ENCODE data around the gene AFDN. TPM values are rescaled to one million over a fixed set of nuclear protein-coding genes. Genes with fewer than 3 reads are reported as not detected.
A peak's percentile ranks its signal among the peaks of the same experiment; 100 is the strongest.

The AFDN gene
- total RNA-seq, 1 donor from 2014 or later, result 102 TPM

DNA sequence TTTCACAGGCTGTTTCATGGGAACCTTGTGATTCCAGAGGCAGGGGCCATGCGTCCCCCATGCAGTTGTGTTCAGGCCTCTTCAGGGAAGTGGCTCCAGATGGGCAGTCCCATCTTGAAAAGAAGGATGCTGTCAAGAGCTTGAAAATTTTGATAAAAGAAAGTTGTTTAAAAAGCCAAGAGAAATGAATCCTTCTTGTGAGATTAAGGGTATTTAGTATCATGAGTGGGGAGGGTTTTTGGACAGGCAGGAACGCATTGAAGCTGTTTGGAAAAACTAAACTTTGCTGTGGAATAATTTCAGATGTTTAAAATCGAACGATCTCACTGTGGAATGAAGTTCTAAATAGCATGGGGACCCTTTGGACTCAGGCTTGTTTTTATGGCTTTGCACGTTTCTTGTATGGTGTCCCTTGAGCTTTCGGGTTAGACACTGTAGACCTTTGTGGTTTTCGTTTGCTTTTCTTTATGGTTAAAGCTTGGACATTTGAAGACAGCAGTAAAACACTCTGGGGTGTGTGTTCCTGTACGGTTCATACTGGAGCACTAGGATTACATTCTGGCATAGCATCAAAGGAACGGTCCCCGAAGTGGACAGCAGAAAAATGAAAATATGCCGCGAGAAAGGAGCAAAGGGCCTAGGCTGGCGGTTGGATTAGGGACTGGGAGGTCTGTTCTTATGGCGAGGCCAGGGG is 188.9 kb downstream of the AFDN start:
- H3K4me3 ChIP-seq (ENCODE audit: insufficient read depth, low read depth, low read length), result no peak overlapping the region
- Mint-ChIP-seq H3K9me3 (ENCODE audit: unreplicated experiment) (peaks cover 38% of the 10 kb centered on the region), H3K4me1 (ENCODE audit: low read depth, unreplicated experiment) (no peaks in the 10 kb centered on the region), H3K27me3 (ENCODE audit: low read depth, unreplicated experiment) (peaks cover 9% of the 10 kb centered on the region), H3K27ac (ENCODE audit: unreplicated experiment) (peak overlapping the region; percentile 27), H3K36me3 (ENCODE audit: low read depth, unreplicated experiment) (peaks cover 6% of the 10 kb centered on the region), H3K4me3 (ENCODE audit: unreplicated experiment) (no peak overlapping the region)
- DNase-seq (ENCODE audit: low read depth) (no peak), FAIRE-seq (no peak)
- no peaks in the 10 kb centered on the region for H3K36me3 ChIP-seq (ENCODE audit: insufficient read depth, low read length)
- peaks cover 13% of the 10 kb centered on the region for H3K9me3 ChIP-seq (ENCODE audit: insufficient read depth, low read depth, low read length)
- H3K27me3 ChIP-seq (ENCODE audit: insufficient read depth, low read length), result peaks cover 17% of the 10 kb centered on the region
- H3K27ac ChIP-seq (ENCODE audit: low read depth, low read length), result no peak overlapping the region
- H4K20me1 ChIP-seq (ENCODE audit: insufficient read depth, low read length), result no peaks in the 10 kb centered on the region
- no peak overlapping the region for H3K9ac ChIP-seq (ENCODE audit: low read length)
- H3K4me1 ChIP-seq (ENCODE audit: insufficient read depth, low read length), result no peaks in the 10 kb centered on the region
- TF ChIP-seq EZH2 (IDR thresholded peaks at IDR 0.05; ENCODE audit: insufficient read depth, low read length) (no peak), CTCF (IDR thresholded peaks at IDR 0.05; ENCODE audit: insufficient read depth, low read depth, low read length) (no peak)
- no peak overlapping the region for H3K4me2 ChIP-seq (ENCODE audit: low read length)
- no peaks in the 10 kb centered on the region for H3K79me2 ChIP-seq (ENCODE audit: insufficient read depth, low read length)
- no peak overlapping the region for H2AFZ ChIP-seq (ENCODE audit: low read depth, low read length)

- Histone ChIP-seq H3K27ac (ENCODE audit: low read depth, low read length) (no peak overlapping the region), H3K36me3 (ENCODE audit: insufficient read depth, low read length) (no peaks in the 10 kb centered on the region), H3K79me2 (ENCODE audit: insufficient read depth, low read length) (no peaks in the 10 kb centered on the region), H3K27me3 (ENCODE audit: insufficient read depth, low read length) (peaks cover 20% of the 10 kb centered on the region), H3K9ac (ENCODE audit: low read length) (no peak overlapping the region), H3K4me3 (ENCODE audit: insufficient read depth, low read depth, low read length) (no peak overlapping the region), H3K4me2 (ENCODE audit: low read length) (no peak overlapping the region), H2AFZ (ENCODE audit: low read depth, low read length) (no peak overlapping the region), H3K4me1 (ENCODE audit: insufficient read depth, low read length) (no peaks in the 10 kb centered on the region), H3K9me3 (ENCODE audit: insufficient read depth, low read depth, low read length) (peaks cover 13% of the 10 kb centered on the region), H4K20me1 (ENCODE audit: insufficient read depth, low read length) (no peaks in the 10 kb centered on the region)
- no peak for DNase-seq (ENCODE audit: low read depth)
- no peak for FAIRE-seq
- no peak overlapping the region for H3K4me3 Mint-ChIP-seq (ENCODE audit: unreplicated experiment)
- no peaks in the 10 kb centered on the region for H3K4me1 Mint-ChIP-seq (ENCODE audit: low read depth, unreplicated experiment)
- TF ChIP-seq EZH2 (IDR thresholded peaks at IDR 0.05; ENCODE audit: insufficient read depth, low read length), result peak; percentile 35
- TF ChIP-seq CTCF (IDR thresholded peaks at IDR 0.05; ENCODE audit: insufficient read depth, low read depth, low read length), result no peak
- no peak overlapping the region for H3K27ac Mint-ChIP-seq (ENCODE audit: unreplicated experiment)
- peaks cover 33% of the 10 kb centered on the region for H3K9me3 Mint-ChIP-seq (ENCODE audit: unreplicated experiment)
- H3K27me3 Mint-ChIP-seq (ENCODE audit: low read depth, unreplicated experiment), result peaks cover 9% of the 10 kb centered on the region
- H3K36me3 Mint-ChIP-seq (ENCODE audit: low read depth, unreplicated experiment), result peaks cover 4% of the 10 kb centered on the region
Observed at GRCh38 chr6:168016176-168016620, 189.5 kb downstream of the AFDN start.

All from astrocyte (in vitro differentiated cells and primary cell).